Caco-2 (cell line): Measurements from ENCODE around the gene PLEK2. TPM values are rescaled to one million over a fixed set of nuclear protein-coding genes. Genes with fewer than 3 reads are reported as not detected.

ENCODE experiments used
- BruUV-seq: library from RNA; stranded (reverse); fragments of 400-500 nt; replicated peaks from 2 replicates; lab custom pipeline; 2021; lab: Mats Ljungman, UMichigan
- CTCF ChIA-PET: fragments of 300-600 bp; sonication (Branson Sonifier 250); formaldehyde crosslinking; loops from one replicate; lab custom pipeline; 2022; ENCODE audit warnings: antibody characterized with exemption; lab: Charles Lee
- POLR2A ChIA-PET: fragments of 300-600 bp; sonication (Branson Sonifier 250); formaldehyde crosslinking; loops from one replicate; lab custom pipeline; 2022; ENCODE audit warnings: antibody characterized with exemption; lab: Charles Lee
- DNase-seq, 2 experiments: peaks; one replicate each; pipeline versions ENCODE4 v3.0.0 to v3.0.0-alpha.2; 2020 to 2022
- H3K27me3 ChIP-seq: replicated peaks from 2 replicates; pipeline ENCODE4 v1.6.0; 2011; ENCODE audit warnings: low read length; ENCODE audit not compliant: control insufficient read depth, insufficient read depth
- H3K36me3 ChIP-seq: 2 replicates; pipeline ENCODE4 v1.5.1; 2011; ENCODE audit warnings: low read length; ENCODE audit not compliant: control insufficient read depth, insufficient read depth
- H3K4me1 ChIP-seq: fragments of 250-450 bp; sonication (Bioruptor Pico); 2 replicates; pipeline ENCODE4 v1.5.1; 2020; ENCODE audit warnings: mild to moderate bottlenecking
- H3K4me3 ChIP-seq: 2 replicates; pipeline ENCODE4 v1.5.1; 2011; ENCODE audit warnings: low read depth, mild to moderate bottlenecking, control low read depth, low read length
- H3K9me3 ChIP-seq: fragments of 250-450 bp; sonication (Bioruptor Pico); 2 replicates; pipeline ENCODE4 v1.5.1; 2020; ENCODE audit warnings: mild to moderate bottlenecking, moderate library complexity
- H3K27ac Mint-ChIP-seq: one replicate; pipeline ENCODE4 v1.8.0; 2022; ENCODE audit warnings: mixed read lengths; ENCODE audit not compliant: unreplicated experiment
- H3K27me3 Mint-ChIP-seq: one replicate; pipeline ENCODE4 v1.8.0; 2022; ENCODE audit warnings: mixed read lengths; ENCODE audit not compliant: insufficient read depth, unreplicated experiment
- H3K36me3 Mint-ChIP-seq: one replicate; pipeline ENCODE4 v1.8.0; 2022; ENCODE audit warnings: mild to moderate bottlenecking, mixed read lengths; ENCODE audit not compliant: insufficient read depth, unreplicated experiment
- H3K4me1 Mint-ChIP-seq: one replicate; pipeline ENCODE4 v1.8.0; 2022; ENCODE audit warnings: low read depth, mixed read lengths; ENCODE audit not compliant: unreplicated experiment
- H3K4me3 Mint-ChIP-seq: one replicate; pipeline ENCODE4 v1.8.0; 2022; ENCODE audit warnings: mild to moderate bottlenecking, moderate library complexity, mixed read lengths; ENCODE audit not compliant: unreplicated experiment
- H3K9me3 Mint-ChIP-seq: one replicate; pipeline ENCODE4 v1.8.0; 2022; ENCODE audit warnings: mixed read lengths; ENCODE audit not compliant: unreplicated experiment
- CTCF ChIP-seq, 2 experiments: fragments of 200-600 bp in 1 of 2; IDR thresholded peaks; 1 replicate in 1 of 2; 2 replicates in 1 of 2; pipeline versions ENCODE4 v1.5.1 to v1.8.0; 2011 to 2022; ENCODE audit warnings: antibody characterized with exemption in 1 of 2, control low read depth in 1 of 2, inconsistent platforms in 1 of 2, low read depth in 1 of 2, low read length in 1 of 2, mild to moderate bottlenecking in 1 of 2, moderate library complexity in 1 of 2; ENCODE audit not compliant: insufficient read depth in 1 of 2, severe bottlenecking in 1 of 2, unreplicated experiment in 1 of 2
- intact Hi-C: fragments of 100-400 bp; cut with micrococcal nuclease; formaldehyde crosslinking; loops from one replicate; pipeline ENCODE4 v1.10.0; 2022; ENCODE audit not compliant: unreplicated experiment
- total RNA-seq: library from RNA; stranded (reverse); gene quantifications from 2 replicates; pipeline ENCODE4 v1.2.3, GENCODE V29; 2022

PLEK2 gene
- total RNA-seq, 1 experiment from 2014 or later = 36.5 TPM

GRCh38 chr14:67405771-67406170, 6.2 kb downstream of the PLEK2 start:
- DNase-seq = no peak
- H3K36me3 Mint-ChIP-seq = peaks cover 6% of the 10 kb centered on the region
- H3K4me3 Mint-ChIP-seq = no peak overlapping the region
- TF ChIP-seq CTCF (IDR thresholded peaks at IDR 0.05; ENCODE audit: insufficient read depth in 1 of 2, low read depth in 1 of 2, low read length in 1 of 2, severe bottlenecking in 1 of 2, unreplicated experiment in 1 of 2) = no peak
- H3K9me3 Mint-ChIP-seq = no peaks in the 10 kb centered on the region
- no peaks in the 10 kb centered on the region for H3K27me3 Mint-ChIP-seq
- POLR2A ChIA-PET = no interaction called here
- Histone ChIP-seq H3K4me3 (no peak overlapping the region), H3K9me3 (no peaks in the 10 kb centered on the region), H3K4me1 (peaks cover 9% of the 10 kb centered on the region), H3K36me3 (no peaks in the 10 kb centered on the region), H3K27me3 (no peaks in the 10 kb centered on the region)
- intact Hi-C loops = no loop called here
- no peak overlapping the region for H3K27ac Mint-ChIP-seq
- CTCF ChIA-PET = no interaction called here
- no TSS peak for BruUV-seq
- peaks cover 8% of the 10 kb centered on the region for H3K4me1 Mint-ChIP-seq

GRCh38 chr14:67400434-67400833, 11.5 kb downstream of the PLEK2 start:
- POLR2A ChIA-PET = no interaction called here
- Mint-ChIP-seq H3K9me3 (peaks cover 10% of the 10 kb centered on the region), H3K27me3 (no peaks in the 10 kb centered on the region), H3K4me3 (no peak overlapping the region), H3K36me3 (peaks cover 9% of the 10 kb centered on the region), H3K27ac (no peak overlapping the region), H3K4me1 (peaks cover 21% of the 10 kb centered on the region)
- BruUV-seq = no TSS peak
- CTCF ChIA-PET = interaction anchor here (1.2 kb wide), 1 partner anchor 41 kb away, joined by 3 read pairs; the partner anchor contains the start of gene ATP6V1D
- no peak for DNase-seq
- H3K4me3 ChIP-seq = no peak overlapping the region
- no peaks in the 10 kb centered on the region for H3K9me3 ChIP-seq
- H3K4me1 ChIP-seq = peaks cover 22% of the 10 kb centered on the region
- no peaks in the 10 kb centered on the region for H3K36me3 ChIP-seq
- intact Hi-C loops = no loop called here
- TF ChIP-seq CTCF (IDR thresholded peaks at IDR 0.05; ENCODE audit: insufficient read depth in 1 of 2, low read depth in 1 of 2, low read length in 1 of 2, severe bottlenecking in 1 of 2, unreplicated experiment in 1 of 2) = no peak
- no peaks in the 10 kb centered on the region for H3K27me3 ChIP-seq

- intact Hi-C loops = no loop called here
- ChIA-PET POLR2A (no interaction called here), CTCF (no interaction called here)
- Mint-ChIP-seq H3K4me1 (peaks cover 21% of the 10 kb centered on the region), H3K9me3 (peaks cover 10% of the 10 kb centered on the region), H3K27me3 (no peaks in the 10 kb centered on the region), H3K4me3 (no peak overlapping the region), H3K27ac (no peak overlapping the region), H3K36me3 (peaks cover 26% of the 10 kb centered on the region)
- no peak for TF ChIP-seq CTCF (IDR thresholded peaks at IDR 0.05; ENCODE audit: insufficient read depth in 1 of 2, low read depth in 1 of 2, low read length in 1 of 2, severe bottlenecking in 1 of 2, unreplicated experiment in 1 of 2)
- Histone ChIP-seq H3K4me3 (no peak overlapping the region), H3K27me3 (no peaks in the 10 kb centered on the region), H3K36me3 (no peaks in the 10 kb centered on the region), H3K9me3 (no peaks in the 10 kb centered on the region), H3K4me1 (peaks cover 22% of the 10 kb centered on the region)
- BruUV-seq = no TSS peak
- DNase-seq = no peak
Observed at GRCh38 chr14:67397536-67397935, 14.4 kb downstream of the PLEK2 start.
